Mesendoderm (in vitro differentiated cells): ENCODE results near the gene ATMIN.

ENCODE experiments used
- DNase-seq: peaks from one replicate; pipeline ENCODE4 v3.0.0; 2013
- H2AK5ac ChIP-seq: 2 replicates; pipeline ENCODE4 v1.6.1; 2013; ENCODE audit warnings: low read length, inconsistent platforms
- H2BK120ac ChIP-seq: 2 replicates; pipeline ENCODE4 v1.6.1; 2013; ENCODE audit warnings: low read depth, mild to moderate bottlenecking, low read length, moderate library complexity, mixed read lengths
- H2BK15ac ChIP-seq: replicated peaks from 2 replicates; pipeline ENCODE4 v1.6.1; 2013; ENCODE audit warnings: low read depth, mild to moderate bottlenecking, moderate library complexity
- H2BK5ac ChIP-seq: 2 replicates; pipeline ENCODE4 v1.6.1; 2013; ENCODE audit warnings: low read length, inconsistent platforms
- H3K18ac ChIP-seq: 2 replicates; pipeline ENCODE4 v1.6.1; 2013; ENCODE audit warnings: mild to moderate bottlenecking, low read length, mixed read lengths
- H3K23ac ChIP-seq: one replicate; pipeline ENCODE4 v1.6.1; 2013; ENCODE audit warnings: low read length
- H3K27ac ChIP-seq: 2 replicates; pipeline ENCODE4 v1.5.1; 2013; ENCODE audit warnings: low read depth, mild to moderate bottlenecking, inconsistent platforms, low read length, moderate library complexity
- H3K27me3 ChIP-seq: 2 replicates; pipeline ENCODE4 v1.6.1; 2013; ENCODE audit warnings: low read length, control low read depth, mild to moderate bottlenecking, inconsistent platforms; ENCODE audit not compliant: insufficient read depth, poor library complexity
- H3K36me3 ChIP-seq: 2 replicates; pipeline ENCODE4 v1.6.1; 2013; ENCODE audit warnings: low read length, inconsistent platforms; ENCODE audit not compliant: control insufficient read depth, insufficient read depth
- H3K4ac ChIP-seq: one replicate; pipeline ENCODE4 v1.6.1; 2013; ENCODE audit warnings: low read depth, mild to moderate bottlenecking, low read length, moderate library complexity
- H3K4me1 ChIP-seq: 2 replicates; pipeline ENCODE4 v1.6.1; 2013; ENCODE audit warnings: low read depth, low read length, inconsistent platforms; ENCODE audit not compliant: control insufficient read depth
- H3K4me2 ChIP-seq: 2 replicates; pipeline ENCODE4 v1.6.1; 2013; ENCODE audit warnings: low read length
- H3K4me3 ChIP-seq: 2 replicates; pipeline ENCODE4 v1.5.1; 2013; ENCODE audit warnings: mild to moderate bottlenecking, low read length
- H3K56ac ChIP-seq: one replicate; pipeline ENCODE4 v1.6.1; 2013; ENCODE audit warnings: low read length
- H3K79me1 ChIP-seq: 2 replicates; pipeline ENCODE4 v1.6.1; 2013; ENCODE audit warnings: low read length, inconsistent platforms
- H3K79me2 ChIP-seq: 2 replicates; pipeline ENCODE4 v1.6.1; 2013; ENCODE audit warnings: mild to moderate bottlenecking, low read length; ENCODE audit not compliant: control insufficient read depth, insufficient read depth
- H3K9ac ChIP-seq: 2 replicates; pipeline ENCODE4 v1.6.1; 2013; ENCODE audit warnings: low read length, inconsistent platforms
- H4K5ac ChIP-seq: one replicate; pipeline ENCODE4 v1.6.1; 2013; ENCODE audit warnings: low read length
- H4K8ac ChIP-seq: one replicate; pipeline ENCODE4 v1.6.1; 2013; ENCODE audit warnings: low read depth, mild to moderate bottlenecking, control low read depth, low read length, moderate library complexity
- WGBS: extraction: QIAGEN DNeasy Blood & Tissue Kit; methylation state at CpG from one replicate; pipeline ENCODE4 v1.1.7; 2013; ENCODE audit warnings: low lambda C conversion rate, missing lambda C conversion rate; ENCODE audit not compliant: insufficient coverage; ENCODE audit errors: extremely low coverage; 5-methylcytosine and 5-hydroxymethylcytosine counted together

The ATMIN gene

GRCh38 chr16:81026429-81026828 lies 9.2 kb upstream of the ATMIN start:
- Histone ChIP-seq H3K27me3 (no peaks in the 10 kb centered on the region), H3K79me1 (no peaks in the 10 kb centered on the region), H3K56ac (no peak overlapping the region), H3K4ac (no peak overlapping the region), H3K36me3 (peaks cover 2% of the 10 kb centered on the region), H3K4me1 (no peaks in the 10 kb centered on the region), H2BK5ac (no peak overlapping the region), H3K23ac (no peak overlapping the region), H3K18ac (no peak overlapping the region), H2BK15ac (no peak overlapping the region), H3K27ac (no peak overlapping the region), H3K4me2 (no peak overlapping the region), H2AK5ac (no peak overlapping the region), H4K5ac (no peak overlapping the region), H3K79me2 (no peaks in the 10 kb centered on the region), H4K8ac (no peak overlapping the region), H3K9ac (no peak overlapping the region), H2BK120ac (no peak overlapping the region), H3K4me3 (no peak overlapping the region)
- 100% methylated on average over 1 of the region's 4 CpGs for WGBS
- no peak for DNase-seq

- Histone ChIP-seq H3K4me2 (no peak overlapping the region), H3K56ac (no peak overlapping the region), H4K8ac (no peak overlapping the region), H3K4me1 (no peaks in the 10 kb centered on the region), H3K23ac (no peak overlapping the region), H4K5ac (no peak overlapping the region), H3K27ac (no peak overlapping the region), H3K36me3 (peaks cover 2% of the 10 kb centered on the region), H3K79me1 (no peaks in the 10 kb centered on the region), H3K18ac (no peak overlapping the region), H2AK5ac (no peak overlapping the region), H3K27me3 (no peaks in the 10 kb centered on the region), H2BK5ac (no peak overlapping the region), H3K4ac (no peak overlapping the region), H3K79me2 (no peaks in the 10 kb centered on the region), H3K4me3 (no peak overlapping the region), H3K9ac (no peak overlapping the region), H2BK15ac (no peak overlapping the region), H2BK120ac (no peak overlapping the region)
- WGBS = no CpG with 5 or more reads among the region's 11 CpGs
- no peak for DNase-seq
Observed at GRCh38 chr16:81029930-81030604, 5.6 kb upstream of the ATMIN start.

GRCh38 chr16:81035975-81036750 lies 521 bp downstream of the ATMIN start:
- H2AK5ac ChIP-seq = no peak overlapping the region
- peak; percentile 53 for DNase-seq
- peak overlapping the region; percentile 94 for H3K18ac ChIP-seq
- WGBS = no CpG with 5 or more reads among the region's 80 CpGs
- no peak overlapping the region for H2BK120ac ChIP-seq
- H3K4me3 ChIP-seq = peak overlapping the region; percentile 54
- H3K79me2 ChIP-seq = peaks cover 26% of the 10 kb centered on the region
- peak overlapping the region; percentile 94 for H3K56ac ChIP-seq
- no peak overlapping the region for H2BK15ac ChIP-seq
- no peak overlapping the region for H4K5ac ChIP-seq
- H3K4me2 ChIP-seq = peak overlapping the region; percentile 77
- H4K8ac ChIP-seq = peak overlapping the region; percentile 84
- peaks cover 18% of the 10 kb centered on the region for H3K79me1 ChIP-seq
- peak overlapping the region; percentile 58 for H3K4ac ChIP-seq
- no peaks in the 10 kb centered on the region for H3K27me3 ChIP-seq
- H3K9ac ChIP-seq = peak overlapping the region; percentile 93
- no peak overlapping the region for H3K23ac ChIP-seq
- no peak overlapping the region for H2BK5ac ChIP-seq
- H3K4me1 ChIP-seq = peaks cover 4% of the 10 kb centered on the region
- H3K36me3 ChIP-seq = no peaks in the 10 kb centered on the region
- peak overlapping the region; percentile 33 for H3K27ac ChIP-seq

DNA sequence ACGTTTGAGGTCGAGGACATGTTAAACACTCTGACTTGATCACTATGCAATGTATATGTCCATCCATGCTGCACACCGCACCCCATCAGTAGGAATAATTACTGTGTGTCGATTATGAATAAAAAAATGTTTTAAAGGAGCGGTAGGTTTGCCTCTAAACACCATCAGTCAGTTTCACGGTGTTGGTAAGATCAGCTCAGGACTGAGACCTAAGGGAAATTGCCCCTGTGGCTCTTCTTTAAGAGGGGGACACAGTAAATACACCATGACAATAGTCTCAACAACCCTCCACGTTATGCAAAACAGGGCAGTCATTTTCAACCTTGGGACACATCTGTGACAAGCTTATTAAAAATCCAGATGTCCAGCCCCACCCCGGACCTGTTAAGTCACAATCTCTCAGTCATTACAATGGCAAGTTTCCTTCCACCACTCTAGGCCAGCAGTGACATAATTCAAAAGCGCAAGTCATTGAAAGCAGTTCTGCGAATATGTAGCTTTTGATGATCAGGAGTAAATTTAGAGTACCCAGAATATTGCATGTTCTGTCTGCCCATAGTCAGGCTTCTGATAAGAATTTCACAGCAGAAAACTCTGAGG lies 1.2 kb downstream of the ATMIN start:
- WGBS = no CpG with 5 or more reads among the region's 10 CpGs
- Histone ChIP-seq H3K27ac (no peak overlapping the region), H3K4me3 (peak overlapping the region; percentile 54)

DNA sequence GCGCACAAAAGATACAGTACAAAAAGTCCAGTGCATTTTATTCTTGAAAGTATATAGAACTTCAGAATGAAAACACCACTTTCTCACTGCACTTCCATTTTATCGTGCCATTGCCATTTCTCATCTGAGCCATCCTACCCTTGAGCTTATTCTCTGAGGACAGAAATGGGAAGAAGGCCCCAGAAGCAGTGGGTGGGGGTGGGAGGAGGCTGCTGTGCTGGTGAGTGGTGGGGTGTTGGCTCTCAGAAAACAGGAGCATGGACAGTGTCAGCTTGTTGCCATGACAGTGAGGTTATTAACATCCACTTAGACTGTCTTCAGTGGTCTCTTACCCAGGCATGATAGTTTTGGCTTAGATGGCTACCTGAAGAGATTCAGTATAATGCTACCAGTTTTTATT lies 4.5 kb downstream of the ATMIN start:
- Histone ChIP-seq H3K4me3 (no peak overlapping the region), H3K4ac (no peak overlapping the region), H3K27ac (no peak overlapping the region)

More for the DNA sequence above, 1.2 kb downstream of the ATMIN start:
- no peak overlapping the region for H2BK5ac ChIP-seq
- H2AK5ac ChIP-seq = no peak overlapping the region
- H3K4me2 ChIP-seq = peak overlapping the region; percentile 77
- H3K36me3 ChIP-seq = peaks cover 3% of the 10 kb centered on the region
- peaks cover 26% of the 10 kb centered on the region for H3K79me2 ChIP-seq
- peaks cover 18% of the 10 kb centered on the region for H3K79me1 ChIP-seq
- H3K18ac ChIP-seq = peak overlapping the region; percentile 94
- H4K8ac ChIP-seq = no peak overlapping the region
- H2BK120ac ChIP-seq = no peak overlapping the region
- H4K5ac ChIP-seq = no peak overlapping the region
- peak overlapping the region; percentile 94 for H3K56ac ChIP-seq
- no peak overlapping the region for H3K23ac ChIP-seq
- no peak overlapping the region for H2BK15ac ChIP-seq
- peak overlapping the region; percentile 93 for H3K9ac ChIP-seq
- H3K4ac ChIP-seq = no peak overlapping the region
- H3K4me1 ChIP-seq = peaks cover 4% of the 10 kb centered on the region
- no peaks in the 10 kb centered on the region for H3K27me3 ChIP-seq
- no peak for DNase-seq

More for the DNA sequence above, 4.5 kb downstream of the ATMIN start:
- no peak overlapping the region for H4K5ac ChIP-seq
- H2BK5ac ChIP-seq = no peak overlapping the region
- peaks cover 18% of the 10 kb centered on the region for H3K79me1 ChIP-seq
- WGBS = no CpG with 5 or more reads among the region's 2 CpGs
- no peak overlapping the region for H2BK120ac ChIP-seq
- H3K56ac ChIP-seq = no peak overlapping the region
- no peak for DNase-seq
- no peak overlapping the region for H2AK5ac ChIP-seq
- no peak overlapping the region for H2BK15ac ChIP-seq
- no peak overlapping the region for H3K9ac ChIP-seq
- H3K36me3 ChIP-seq = peaks cover 7% of the 10 kb centered on the region
- no peak overlapping the region for H3K18ac ChIP-seq
- no peak overlapping the region for H3K23ac ChIP-seq
- H3K79me2 ChIP-seq = peaks cover 26% of the 10 kb centered on the region
- H3K27me3 ChIP-seq = no peaks in the 10 kb centered on the region
- H3K4me1 ChIP-seq = peaks cover 4% of the 10 kb centered on the region
- H3K4me2 ChIP-seq = no peak overlapping the region
- H4K8ac ChIP-seq = no peak overlapping the region
